Left ventricle myocardium inferior (tissue), 1 donor: Measurements from ENCODE around the gene DLG2. TPM values are rescaled to one million over a fixed set of nuclear protein-coding genes. Genes with fewer than 3 reads are reported as not detected.
"Not testable (repeated sequence)": the region's sequence is repeated elsewhere in the genome, so short reads cannot be mapped to it uniquely, and the experiment has no call there.

Source experiments
- DNase-seq: peaks from one replicate; pipeline ENCODE4 v3.0.0-alpha.2; 2020
- H3K27ac ChIP-seq: fragments of 200-600 bp; replicated peaks from 2 replicates; pipeline ENCODE4 v1.8.0; 2021
- H3K27me3 ChIP-seq: fragments of 200-600 bp; 2 replicates; pipeline ENCODE4 v1.8.0; 2021; ENCODE audit warnings: low read depth
- H3K36me3 ChIP-seq: fragments of 200-600 bp; 2 replicates; pipeline ENCODE4 v1.8.0; 2021
- H3K4me1 ChIP-seq: fragments of 200-600 bp; 2 replicates; pipeline ENCODE4 v1.8.0; 2021
- H3K4me3 ChIP-seq: fragments of 200-600 bp; 2 replicates; pipeline ENCODE4 v1.8.0; 2021; ENCODE audit warnings: mild to moderate bottlenecking, moderate library complexity
- H3K9me3 ChIP-seq: fragments of 200-600 bp; replicated peaks from 2 replicates; pipeline ENCODE4 v1.8.0; 2021
- intact Hi-C: fragments of 100-400 bp; cut with micrococcal nuclease; formaldehyde crosslinking; loops from one replicate; pipeline ENCODE4 v1.11.0; 2022
- total RNA-seq: library from RNA; stranded (reverse); fragmentation: NEBNext Ultra II Directional; extraction: Animal tissue kit (Norgen Biotek cat#: 25700); gene quantifications from one replicate; pipeline ENCODE4 v1.2.1, GENCODE V29; 2021
- TF ChIP-seq, protein P1 (sequence below): fragments of 200-600 bp; IDR thresholded peaks from 2 replicates; pipeline ENCODE4 v1.8.0; 2021; ENCODE audit warnings: antibody characterized with exemption, mild to moderate bottlenecking, borderline replicate concordance
- donor health status: DM: no; HTN: yes; CAD: no; lungs with severe emphysema.

Gene DLG2
- total RNA-seq, 1 donor from 2014 or later, result 6.5 TPM

DNA sequence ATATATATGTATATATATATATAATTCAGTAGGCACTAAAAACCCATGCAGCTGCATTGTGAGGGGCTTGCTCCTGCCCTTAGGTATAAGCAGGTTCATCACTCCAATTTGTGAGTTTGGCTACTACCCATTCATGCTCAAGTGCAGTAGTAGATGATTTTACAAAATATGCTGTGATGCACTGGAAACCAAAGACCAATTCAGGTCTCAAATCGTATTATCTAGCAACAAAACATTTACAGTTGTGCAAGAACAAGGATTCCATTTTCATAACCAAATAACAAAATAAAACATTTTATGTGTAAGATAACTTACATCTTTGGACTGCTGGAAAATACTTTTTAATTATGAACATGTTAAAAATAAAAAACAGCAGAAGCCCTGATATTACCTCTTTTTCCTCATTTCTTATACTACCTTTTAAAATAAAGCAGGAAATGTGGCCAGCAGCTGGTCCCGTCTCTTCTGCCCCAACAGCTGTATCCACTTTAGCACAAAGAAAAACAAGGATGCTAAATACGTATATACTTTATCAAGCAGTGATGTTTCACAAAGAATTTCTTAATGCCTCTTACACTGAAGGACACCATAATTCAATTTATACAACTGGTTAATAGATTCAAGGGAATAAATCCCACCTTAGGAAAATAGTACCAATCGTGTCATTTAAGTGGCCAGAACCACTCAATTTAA, 35.0 kb upstream of the DLG2 start:
- no peak overlapping the region for H3K27ac ChIP-seq
- DNase-seq, result no peak
- intact Hi-C loops, result no loop called here
- H3K9me3 ChIP-seq, result no peaks in the 10 kb centered on the region
- TF ChIP-seq, protein P1, sequence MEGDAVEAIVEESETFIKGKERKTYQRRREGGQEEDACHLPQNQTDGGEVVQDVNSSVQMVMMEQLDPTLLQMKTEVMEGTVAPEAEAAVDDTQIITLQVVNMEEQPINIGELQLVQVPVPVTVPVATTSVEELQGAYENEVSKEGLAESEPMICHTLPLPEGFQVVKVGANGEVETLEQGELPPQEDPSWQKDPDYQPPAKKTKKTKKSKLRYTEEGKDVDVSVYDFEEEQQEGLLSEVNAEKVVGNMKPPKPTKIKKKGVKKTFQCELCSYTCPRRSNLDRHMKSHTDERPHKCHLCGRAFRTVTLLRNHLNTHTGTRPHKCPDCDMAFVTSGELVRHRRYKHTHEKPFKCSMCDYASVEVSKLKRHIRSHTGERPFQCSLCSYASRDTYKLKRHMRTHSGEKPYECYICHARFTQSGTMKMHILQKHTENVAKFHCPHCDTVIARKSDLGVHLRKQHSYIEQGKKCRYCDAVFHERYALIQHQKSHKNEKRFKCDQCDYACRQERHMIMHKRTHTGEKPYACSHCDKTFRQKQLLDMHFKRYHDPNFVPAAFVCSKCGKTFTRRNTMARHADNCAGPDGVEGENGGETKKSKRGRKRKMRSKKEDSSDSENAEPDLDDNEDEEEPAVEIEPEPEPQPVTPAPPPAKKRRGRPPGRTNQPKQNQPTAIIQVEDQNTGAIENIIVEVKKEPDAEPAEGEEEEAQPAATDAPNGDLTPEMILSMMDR, result no peak
- H3K4me3 ChIP-seq, result peak overlapping the region; percentile 88
- peaks cover 26% of the 10 kb centered on the region for H3K36me3 ChIP-seq
- H3K4me1 ChIP-seq, result peaks cover 82% of the 10 kb centered on the region
- H3K27me3 ChIP-seq, result no peaks in the 10 kb centered on the region

DNA sequence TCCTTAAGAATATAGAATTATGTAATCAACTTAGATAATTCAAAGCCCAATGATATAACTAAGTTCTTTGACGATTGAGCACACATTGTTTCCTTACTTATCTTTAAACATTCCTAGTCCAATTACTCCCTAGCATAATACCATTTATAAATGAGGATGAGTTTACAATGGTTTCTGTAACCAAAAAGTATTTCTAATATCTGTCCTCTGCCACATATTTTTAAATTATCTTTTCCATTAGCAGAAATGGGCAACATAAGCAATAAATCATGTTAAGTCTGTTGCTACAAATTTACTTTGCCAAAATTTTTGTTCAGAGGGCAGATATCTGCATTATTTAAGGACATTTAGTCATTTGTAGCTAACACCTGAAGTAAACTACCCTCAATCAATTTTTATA, 31.0 kb upstream of the DLG2 start:
- intact Hi-C loops, result no loop called here
- Histone ChIP-seq H3K4me3 (no peak overlapping the region), H3K27me3 (no peaks in the 10 kb centered on the region), H3K36me3 (peaks cover 56% of the 10 kb centered on the region), H3K4me1 (peaks cover 68% of the 10 kb centered on the region), H3K9me3 (no peaks in the 10 kb centered on the region), H3K27ac (no peak overlapping the region)
- TF ChIP-seq, protein P1, result no peak
- no peak for DNase-seq

DNA sequence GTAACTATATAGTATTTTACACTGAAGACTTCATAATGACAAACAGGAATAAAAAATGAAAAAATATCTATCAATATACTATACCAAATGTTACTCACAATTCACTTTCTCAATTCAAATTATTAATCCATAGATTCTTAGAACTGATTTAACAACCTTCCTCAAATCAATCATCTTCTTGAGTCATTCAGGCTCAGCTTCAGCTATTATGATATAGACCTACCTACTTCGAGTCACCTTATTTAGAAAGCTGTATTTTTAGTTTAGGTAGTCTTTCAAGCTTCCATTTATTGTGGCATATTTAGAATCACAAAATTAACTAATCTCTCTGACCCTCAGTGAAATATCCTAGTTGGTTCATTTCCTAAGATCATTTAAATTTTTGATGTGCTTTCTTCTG, 29.6 kb upstream of the DLG2 start:
- H3K27ac ChIP-seq, result no peak overlapping the region
- H3K27me3 ChIP-seq, result no peaks in the 10 kb centered on the region
- DNase-seq, result no peak
- H3K4me1 ChIP-seq, result peaks cover 65% of the 10 kb centered on the region
- intact Hi-C loops, result no loop called here
- peaks cover 58% of the 10 kb centered on the region for H3K36me3 ChIP-seq
- no peak overlapping the region for H3K4me3 ChIP-seq
- TF ChIP-seq, protein P1, result no peak
- no peaks in the 10 kb centered on the region for H3K9me3 ChIP-seq

DNA sequence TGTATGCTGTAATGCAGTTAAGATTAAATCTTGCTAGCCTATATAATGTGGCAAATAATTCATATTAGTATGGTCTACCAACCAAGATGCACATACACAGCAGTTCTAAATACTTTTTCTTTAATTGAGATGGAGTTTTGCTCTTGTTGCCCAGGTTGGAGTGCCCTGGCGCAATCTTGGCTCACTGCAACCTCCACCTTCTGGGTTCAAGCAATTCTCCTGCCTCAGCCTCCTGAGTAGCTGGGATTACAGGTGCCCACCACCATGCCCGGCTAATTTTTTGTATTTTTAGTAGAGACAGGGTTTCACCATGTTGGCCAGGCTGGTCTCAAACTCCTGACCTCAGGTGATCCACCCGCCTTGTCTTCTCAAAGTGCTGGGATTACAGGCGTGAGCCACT, 27.2 kb upstream of the DLG2 start:
- H3K4me3 ChIP-seq, H3K9me3 ChIP-seq, DNase-seq, H3K27ac ChIP-seq, H3K27me3 ChIP-seq, intact Hi-C loops: not testable (repeated sequence)
- peaks cover 55% of the 10 kb centered on the region for H3K36me3 ChIP-seq
- peaks cover 42% of the 10 kb centered on the region for H3K4me1 ChIP-seq

DNA sequence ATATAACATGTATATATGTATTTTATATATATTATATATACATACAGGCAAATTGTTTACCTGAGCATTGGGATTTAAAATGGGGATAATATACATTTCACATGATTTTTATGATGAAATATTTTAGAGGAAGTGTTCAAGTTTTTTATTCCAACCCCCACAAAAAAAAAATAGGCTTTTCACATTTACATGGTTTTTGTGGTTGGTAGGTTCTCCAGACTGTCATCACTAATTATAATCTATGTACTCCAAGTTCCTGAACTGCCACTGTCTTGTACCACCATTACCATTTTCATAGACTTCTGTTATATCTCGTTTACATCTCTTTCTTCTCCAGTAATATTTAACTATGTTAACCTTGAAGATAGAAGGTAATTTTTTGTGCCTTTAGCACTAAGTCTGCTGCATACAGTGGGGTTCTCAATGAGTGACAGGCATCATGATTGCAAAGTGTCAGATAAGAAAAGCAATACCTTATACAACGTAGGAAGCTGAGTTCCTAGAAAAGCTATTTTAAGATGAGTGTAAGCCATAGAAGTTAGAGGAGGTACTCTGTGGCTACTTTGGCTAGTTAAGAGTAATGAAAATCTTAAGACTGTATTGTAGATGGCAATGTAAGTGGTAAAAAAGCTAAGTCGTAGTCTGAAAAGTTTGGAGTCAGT, 25.8 kb upstream of the DLG2 start:
- Histone ChIP-seq H3K36me3 (peaks cover 46% of the 10 kb centered on the region), H3K4me1 (peaks cover 42% of the 10 kb centered on the region), H3K27ac (no peak overlapping the region), H3K27me3 (no peaks in the 10 kb centered on the region), H3K9me3 (no peaks in the 10 kb centered on the region), H3K4me3 (no peak overlapping the region)
- intact Hi-C loops, result no loop called here
- TF ChIP-seq, protein P1, result no peak
- DNase-seq, result no peak

DNA sequence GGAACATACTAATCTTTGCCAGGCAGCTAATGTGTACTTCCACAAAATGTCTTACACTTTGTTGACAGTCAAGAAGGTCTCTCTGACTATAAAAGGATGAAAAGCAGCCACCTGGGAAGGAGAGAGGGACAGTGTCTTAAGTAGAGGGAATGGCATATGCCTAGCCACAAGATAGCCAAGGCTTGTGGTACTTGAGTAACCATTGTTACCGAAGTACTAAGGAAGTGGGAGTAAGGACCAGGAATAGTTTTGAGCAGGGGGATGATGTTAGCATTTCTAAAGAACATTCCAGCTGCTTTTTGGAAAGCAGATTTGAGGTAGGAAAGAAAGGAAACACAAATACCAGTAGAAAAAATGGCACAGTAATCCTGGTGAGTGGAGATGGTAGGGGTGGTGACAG, 24.0 kb upstream of the DLG2 start:
- no peak for DNase-seq
- peaks cover 29% of the 10 kb centered on the region for H3K36me3 ChIP-seq
- intact Hi-C loops, result no loop called here
- H3K9me3 ChIP-seq, result no peaks in the 10 kb centered on the region
- no peaks in the 10 kb centered on the region for H3K27me3 ChIP-seq
- TF ChIP-seq, protein P1, result no peak
- peaks cover 44% of the 10 kb centered on the region for H3K4me1 ChIP-seq
- no peak overlapping the region for H3K4me3 ChIP-seq
- H3K27ac ChIP-seq, result no peak overlapping the region
